OCI-LY7 (cell line): ENCODE measurements around the gene SYCP2. TPM values are rescaled to one million over a fixed set of nuclear protein-coding genes. Genes with fewer than 3 reads are reported as not detected.

ENCODE experiments used
- BruUV-seq: library from RNA; stranded (reverse); fragments of 400-500 nt; replicated peaks from 2 replicates; lab custom pipeline; 2021; lab: Mats Ljungman, UMichigan
- CTCF ChIA-PET: fragments of 300-600 bp; sonication (Branson Sonifier 250); formaldehyde crosslinking; loops from one replicate; lab custom pipeline; 2022; ENCODE audit warnings: antibody characterized with exemption; ENCODE audit not compliant: unreplicated experiment; lab: Charles Lee
- POLR2A ChIA-PET: fragments of 300-600 bp; sonication (Branson Sonifier 250); formaldehyde crosslinking; loops from one replicate; lab custom pipeline; 2022; ENCODE audit warnings: antibody characterized with exemption; lab: Charles Lee
- DNase-seq: peaks from one replicate; pipeline ENCODE4 v3.0.0-alpha.2; 2015; ENCODE audit warnings: low spot score
- H2AFZ ChIP-seq: fragments of 200-600 bp; sonication (generic), shearing (Covaris generic); 2 replicates; pipeline ENCODE4 v1.6.1; 2014; ENCODE audit warnings: mild to moderate bottlenecking, antibody characterized with exemption, low read length, moderate library complexity
- H3K27ac ChIP-seq: fragments of 200-600 bp; sonication (generic); 2 replicates; pipeline ENCODE4 v1.5.1; 2014; ENCODE audit warnings: mixed run types, low read depth, mild to moderate bottlenecking, moderate library complexity, low read length, inconsistent platforms; ENCODE audit not compliant: poor library complexity, severe bottlenecking
- H3K36me3 ChIP-seq: fragments of 200-600 bp; sonication (generic); 2 replicates; pipeline ENCODE4 v1.6.1; 2014; ENCODE audit warnings: mild to moderate bottlenecking, antibody characterized with exemption, low read length, moderate library complexity, mixed read lengths; ENCODE audit not compliant: insufficient read depth
- H3K4me1 ChIP-seq: fragments of 200-600 bp; sonication (generic); 2 replicates; pipeline ENCODE4 v1.5.1; 2014; ENCODE audit warnings: mild to moderate bottlenecking, low read length; ENCODE audit not compliant: insufficient read depth, poor library complexity, severe bottlenecking
- H3K4me2 ChIP-seq: fragments of 200-600 bp; sonication (generic); 2 replicates; pipeline ENCODE4 v1.6.1; 2014; ENCODE audit warnings: mild to moderate bottlenecking, low read length
- H3K4me3 ChIP-seq: fragments of 200-600 bp; sonication (generic); 2 replicates; pipeline ENCODE4 v1.5.1; 2014; ENCODE audit warnings: mild to moderate bottlenecking, low read depth, low read length; ENCODE audit not compliant: poor library complexity, severe bottlenecking
- H3K79me2 ChIP-seq: fragments of 200-600 bp; sonication (generic); 2 replicates; pipeline ENCODE4 v1.6.1; 2016; ENCODE audit warnings: low read depth, mild to moderate bottlenecking, low read length, moderate library complexity, mixed read lengths; ENCODE audit not compliant: insufficient read depth
- H3K9me2 ChIP-seq: fragments of 200-600 bp; sonication (generic); 2 replicates; pipeline ENCODE4 v1.6.1; 2016; ENCODE audit warnings: mild to moderate bottlenecking, low read length, mixed read lengths; ENCODE audit not compliant: insufficient read depth
- H3K9me3 ChIP-seq: fragments of 200-600 bp; sonication (generic); 2 replicates; pipeline ENCODE4 v1.6.1; 2014; ENCODE audit warnings: mild to moderate bottlenecking, mixed run types, low read length, mixed read lengths
- H4K20me1 ChIP-seq: fragments of 200-600 bp; sonication (generic); 2 replicates; pipeline ENCODE4 v1.6.1; 2014; ENCODE audit warnings: mild to moderate bottlenecking, antibody characterized with exemption, low read length, moderate library complexity, mixed read lengths; ENCODE audit not compliant: insufficient read depth
- CTCF ChIP-seq: fragments of 200-600 bp; sonication (generic); conservative IDR thresholded peaks from 2 replicates; pipeline ENCODE4 v1.5.1; 2014; ENCODE audit warnings: mild to moderate bottlenecking, antibody characterized with exemption, low read length, moderate library complexity, mixed read lengths
- EZH2phosphoT487 ChIP-seq: fragments of 200-600 bp; sonication (generic); IDR thresholded peaks from 2 replicates; pipeline ENCODE4 v1.6.1; 2018; ENCODE audit warnings: low read depth, borderline replicate concordance, mild to moderate bottlenecking, mixed run types, antibody characterized with exemption, low read length, moderate library complexity, mixed read lengths
- intact Hi-C: fragments of 100-400 bp; cut with micrococcal nuclease; formaldehyde crosslinking; loops from one replicate; pipeline ENCODE4 v1.10.0; 2022; ENCODE audit not compliant: unreplicated experiment
- total RNA-seq, 2 experiments: library from RNA; depleted of rRNA in 1 of 2; stranded (reverse); fragments of >200 nt in 1 of 2; shearing (Covaris generic) in 1 of 2; gene quantifications; 2 replicates each; pipeline ENCODE4 v1.2.3, GENCODE V29; 2014 to 2022

SYCP2 gene
- total RNA-seq, 2 experiments from 2014 or later, result 0.19 to 0.38 TPM

GRCh38 chr20:59825944-59826759 is 107.3 kb downstream of the SYCP2 start:
- Histone ChIP-seq H3K27ac (no peak overlapping the region), H3K36me3 (no peaks in the 10 kb centered on the region), H2AFZ (no peak overlapping the region), H3K9me3 (no peaks in the 10 kb centered on the region), H3K4me1 (no peaks in the 10 kb centered on the region), H3K4me2 (no peak overlapping the region), H3K79me2 (no peaks in the 10 kb centered on the region), H3K4me3 (no peak overlapping the region), H3K9me2 (no peaks in the 10 kb centered on the region), H4K20me1 (no peaks in the 10 kb centered on the region)
- TF ChIP-seq CTCF, result no peak
- BruUV-seq, result no TSS peak
- POLR2A ChIA-PET, result no interaction called here
- CTCF ChIA-PET, result no interaction called here
- DNase-seq, result no peak
- intact Hi-C loops, result no loop called here

- TF ChIP-seq EZH2phosphoT487 (no peak), CTCF (no peak)
- intact Hi-C loops, result no loop called here
- Histone ChIP-seq H3K79me2 (no peaks in the 10 kb centered on the region), H3K4me2 (no peak overlapping the region), H3K9me3 (no peaks in the 10 kb centered on the region), H3K36me3 (no peaks in the 10 kb centered on the region), H3K9me2 (no peaks in the 10 kb centered on the region), H2AFZ (no peak overlapping the region), H3K27ac (no peak overlapping the region), H3K4me1 (no peaks in the 10 kb centered on the region), H3K4me3 (no peak overlapping the region), H4K20me1 (no peaks in the 10 kb centered on the region)
- ChIA-PET POLR2A (no interaction called here), CTCF (no interaction called here)
- BruUV-seq, result no TSS peak
- DNase-seq, result no peak
Measured at GRCh38 chr20:59825563-59825920, 107.9 kb downstream of the SYCP2 start.

GRCh38 chr20:59824711-59825562 is 108.5 kb downstream of the SYCP2 start:
- H3K27ac ChIP-seq, result no peak overlapping the region
- no peaks in the 10 kb centered on the region for H3K9me3 ChIP-seq
- intact Hi-C loops, result no loop called here
- H3K9me2 ChIP-seq, result no peaks in the 10 kb centered on the region
- H3K36me3 ChIP-seq, result no peaks in the 10 kb centered on the region
- no peak for TF ChIP-seq CTCF
- H3K4me1 ChIP-seq, result no peaks in the 10 kb centered on the region
- H3K4me2 ChIP-seq, result no peak overlapping the region
- ChIA-PET POLR2A (no interaction called here), CTCF (no interaction called here)
- no peak overlapping the region for H3K4me3 ChIP-seq
- no TSS peak for BruUV-seq
- no peaks in the 10 kb centered on the region for H3K79me2 ChIP-seq
- DNase-seq, result no peak
- H2AFZ ChIP-seq, result no peak overlapping the region
- no peaks in the 10 kb centered on the region for H4K20me1 ChIP-seq
